OCI-LY3 (cell line): ENCODE results near the gene POLR2B.

ENCODE experiments used
- EZH2phosphoT487 ChIP-seq: fragments of 200-600 bp; shearing (Covaris generic); IDR thresholded peaks from 2 replicates; pipeline ENCODE4 v1.6.1; 2018; ENCODE audit warnings: antibody characterized with exemption, mixed run types, low read depth
- TF ChIP-seq, protein P1 (sequence below): fragments of 200-600, 300-600 bp; sonication (generic); IDR thresholded peaks from 2 replicates; pipeline ENCODE4 v1.5.1; 2014; ENCODE audit warnings: antibody characterized with exemption, low read length, low read depth

DNA sequence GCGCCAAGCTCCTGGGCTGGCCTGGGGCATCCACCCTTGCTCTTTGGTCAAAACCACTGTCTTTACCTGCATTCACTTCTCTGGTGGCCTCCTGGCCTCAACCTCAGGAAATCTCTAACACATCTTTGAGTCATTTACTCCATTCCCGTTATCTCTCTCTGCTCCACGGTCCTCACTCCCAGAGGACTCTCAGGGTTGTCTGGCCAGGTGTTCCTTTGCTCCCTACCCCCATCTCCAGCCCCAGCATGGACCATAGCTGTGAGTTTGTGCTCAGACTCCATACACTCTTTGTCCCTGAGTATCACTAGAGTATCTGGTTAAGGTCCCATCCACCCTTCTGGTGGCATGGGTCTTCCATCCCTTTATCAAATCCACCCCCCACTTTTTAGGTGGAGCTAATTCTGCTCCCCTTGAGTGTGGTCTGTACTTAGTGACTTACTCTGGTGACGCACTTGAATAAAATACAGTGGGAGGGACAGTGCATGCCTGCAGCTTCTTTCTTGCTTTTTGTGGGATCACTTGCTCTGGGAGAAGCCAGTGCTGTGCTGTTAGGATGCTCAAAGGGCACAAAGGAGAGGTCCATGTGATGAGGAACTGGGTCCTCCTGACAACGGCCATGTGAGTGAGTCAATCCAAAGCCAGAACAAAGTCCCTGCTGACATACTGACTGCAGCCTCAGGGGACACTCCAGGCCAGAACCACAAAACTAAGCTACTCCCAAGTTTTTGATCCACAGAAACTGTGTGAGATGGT lies 87.2 kb downstream of the POLR2B start:
- TF ChIP-seq, protein P1, sequence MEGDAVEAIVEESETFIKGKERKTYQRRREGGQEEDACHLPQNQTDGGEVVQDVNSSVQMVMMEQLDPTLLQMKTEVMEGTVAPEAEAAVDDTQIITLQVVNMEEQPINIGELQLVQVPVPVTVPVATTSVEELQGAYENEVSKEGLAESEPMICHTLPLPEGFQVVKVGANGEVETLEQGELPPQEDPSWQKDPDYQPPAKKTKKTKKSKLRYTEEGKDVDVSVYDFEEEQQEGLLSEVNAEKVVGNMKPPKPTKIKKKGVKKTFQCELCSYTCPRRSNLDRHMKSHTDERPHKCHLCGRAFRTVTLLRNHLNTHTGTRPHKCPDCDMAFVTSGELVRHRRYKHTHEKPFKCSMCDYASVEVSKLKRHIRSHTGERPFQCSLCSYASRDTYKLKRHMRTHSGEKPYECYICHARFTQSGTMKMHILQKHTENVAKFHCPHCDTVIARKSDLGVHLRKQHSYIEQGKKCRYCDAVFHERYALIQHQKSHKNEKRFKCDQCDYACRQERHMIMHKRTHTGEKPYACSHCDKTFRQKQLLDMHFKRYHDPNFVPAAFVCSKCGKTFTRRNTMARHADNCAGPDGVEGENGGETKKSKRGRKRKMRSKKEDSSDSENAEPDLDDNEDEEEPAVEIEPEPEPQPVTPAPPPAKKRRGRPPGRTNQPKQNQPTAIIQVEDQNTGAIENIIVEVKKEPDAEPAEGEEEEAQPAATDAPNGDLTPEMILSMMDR = no peak
- no peak for TF ChIP-seq EZH2phosphoT487
